ENCODE measurements around the gene AP2A2.

The AP2A2 gene

DNA sequence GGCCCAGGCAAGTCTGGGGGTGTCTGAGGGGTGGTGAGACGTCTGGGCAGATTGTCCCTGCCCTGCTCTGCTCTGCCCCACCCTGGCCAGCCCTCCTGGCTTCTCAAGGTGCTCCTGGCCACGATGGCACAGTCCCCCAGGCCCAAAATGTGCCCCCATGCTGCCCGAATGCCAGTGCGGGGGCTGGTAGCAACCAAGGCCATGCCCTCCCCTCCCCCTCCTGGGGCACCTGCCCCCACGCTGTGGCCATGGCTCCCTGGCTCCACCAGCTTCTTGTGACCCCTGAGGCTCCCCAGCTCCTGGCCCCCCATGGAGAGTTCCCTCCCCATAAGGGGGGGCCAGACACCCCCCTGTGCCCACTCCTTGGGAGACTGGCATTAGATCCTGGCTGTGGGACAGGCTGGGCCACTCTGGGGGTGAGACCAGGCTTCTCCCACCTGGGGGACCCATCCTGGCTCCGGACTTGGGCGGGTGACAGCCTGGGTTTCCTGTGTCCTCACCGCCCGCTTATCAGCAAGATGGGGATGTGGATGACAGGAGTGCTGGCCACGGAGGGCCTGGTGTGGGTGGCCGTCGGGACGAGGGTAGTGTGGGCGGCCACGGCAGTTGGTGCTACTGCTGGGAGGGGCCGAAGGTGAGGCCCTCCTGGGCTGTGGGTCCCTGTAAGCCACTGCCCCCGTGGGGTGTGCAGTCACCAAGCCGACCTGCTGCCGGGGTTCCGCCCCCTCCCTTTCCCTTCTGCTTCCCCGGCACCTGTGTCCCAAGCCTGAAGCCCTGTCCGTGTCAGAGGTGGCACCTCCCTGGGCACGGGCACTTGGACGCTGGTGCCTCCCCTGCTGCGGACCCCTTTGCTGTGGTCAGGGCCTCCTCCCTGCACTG lies 126.7 kb downstream of the AP2A2 start:
- H3K4me2 ChIP-seq (ENCODE audit: low read length, poor library complexity, severe bottlenecking): no peak overlapping the region
- 85% methylated on average over 25 of the region's 25 CpGs for WGBS

DNA sequence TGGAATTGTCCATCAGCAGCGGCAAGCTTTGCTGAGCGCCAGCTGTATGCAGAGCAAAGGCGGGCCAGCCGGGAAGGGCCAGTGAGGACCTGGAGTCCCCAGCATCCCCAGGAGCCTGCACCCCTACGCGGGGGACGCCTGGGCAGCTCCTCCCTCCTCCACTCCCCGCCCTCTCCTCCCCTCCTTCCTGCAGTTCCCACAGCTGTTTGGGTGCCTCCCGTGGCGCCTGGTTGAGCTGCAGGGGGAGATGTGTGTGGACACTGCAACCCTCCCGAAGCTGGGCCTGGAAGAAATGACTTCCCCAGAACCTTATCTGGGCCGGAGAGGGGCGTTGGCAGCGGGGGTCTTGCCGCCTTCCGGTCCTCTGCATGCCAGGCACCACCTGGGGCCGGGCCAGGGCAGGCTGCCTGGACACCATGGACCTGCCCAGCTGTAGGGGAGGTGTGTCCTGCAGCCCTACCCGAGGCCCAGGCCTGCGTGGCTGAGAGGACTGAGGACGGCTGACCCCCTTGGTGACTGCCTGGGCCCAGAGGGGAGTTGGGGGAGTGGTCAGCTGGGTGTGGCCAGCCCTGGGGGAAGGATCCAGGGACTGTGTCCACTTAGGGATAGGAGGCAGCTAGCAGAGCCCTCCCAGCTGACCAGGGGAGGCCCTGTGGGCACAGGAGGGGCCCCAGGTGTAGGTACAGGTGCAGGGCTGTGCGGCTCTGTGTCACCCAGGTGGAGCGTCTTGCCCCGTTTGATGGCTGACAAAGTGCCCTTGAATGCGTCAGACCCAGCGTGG lies 127.6 kb downstream of the AP2A2 start:
- WGBS: 81% methylated on average over 23 of the region's 25 CpGs
- no peak overlapping the region for H3K14ac ChIP-seq (ENCODE audit: low read length in 2 of 2)
- H3K9ac ChIP-seq (ENCODE audit: low read length): no peak overlapping the region
- H3K4me3 ChIP-seq (ENCODE audit: insufficient read depth in 1 of 2, low read depth in 1 of 2, low read length in 2 of 2): no peak overlapping the region
- DNase-seq: no peak
- no peak overlapping the region for H3K4me2 ChIP-seq (ENCODE audit: low read length, poor library complexity, severe bottlenecking)
- H2BK12ac ChIP-seq (ENCODE audit: low read length in 2 of 2): no peak overlapping the region
- no peak overlapping the region for H3K4ac ChIP-seq (ENCODE audit: low read depth in 1 of 2, low read length in 2 of 2)
- H3K18ac ChIP-seq (ENCODE audit: low read depth in 1 of 2, low read length in 2 of 2): no peak overlapping the region
- H2AFZ ChIP-seq (ENCODE audit: low read depth, low read length): no peak overlapping the region
- H2BK5ac ChIP-seq (ENCODE audit: low read depth, low read length, poor library complexity, severe bottlenecking): no peak overlapping the region
- H2AK5ac ChIP-seq (ENCODE audit: low read length, severe bottlenecking): no peak overlapping the region
- H2BK120ac ChIP-seq (ENCODE audit: low read depth, low read length): no peak overlapping the region
- H3K27me3 ChIP-seq (ENCODE audit: control insufficient read depth in 1 of 2, insufficient read depth in 1 of 2, low read length in 2 of 2): peaks cover 21 to 86% of the 10 kb centered on the region in 2 experiments
- H4K8ac ChIP-seq (ENCODE audit: low read length): no peak overlapping the region
- H3K4me1 ChIP-seq (ENCODE audit: control insufficient read depth, insufficient read depth, low read depth, low read length): peaks cover 22% of the 10 kb centered on the region
- H3K23ac ChIP-seq (ENCODE audit: low read length in 2 of 2): no peak overlapping the region
- H3K9me3 ChIP-seq (ENCODE audit: control insufficient read depth, low read length): no peaks in the 10 kb centered on the region
- no peak overlapping the region for H3K27ac ChIP-seq (ENCODE audit: low read length, poor library complexity, severe bottlenecking)
- H4K91ac ChIP-seq (ENCODE audit: low read length): no peak overlapping the region
- no peaks in the 10 kb centered on the region for H3K79me1 ChIP-seq (replicated peaks; ENCODE audit: low read length, poor library complexity, severe bottlenecking)
- H3K36me3 ChIP-seq (ENCODE audit: control insufficient read depth in 1 of 2, insufficient read depth in 2 of 2, low read depth in 1 of 2, low read length in 2 of 2): no peaks in the 10 kb centered on the region
- no peak overlapping the region for H2BK15ac ChIP-seq (ENCODE audit: low read depth, poor library complexity, severe bottlenecking)

More for the DNA sequence above, 126.7 kb downstream of the AP2A2 start:
- Histone ChIP-seq H2AFZ (ENCODE audit: low read depth, low read length) (no peak overlapping the region), H4K91ac (ENCODE audit: low read length) (peak overlapping the region; percentile 29), H2AK5ac (ENCODE audit: low read length, severe bottlenecking) (no peak overlapping the region), H3K79me1 (replicated peaks; ENCODE audit: low read length, poor library complexity, severe bottlenecking) (no peaks in the 10 kb centered on the region), H3K23ac (ENCODE audit: low read length in 2 of 2) (no peak overlapping the region), H3K9ac (ENCODE audit: low read length) (no peak overlapping the region), H3K14ac (ENCODE audit: low read length in 2 of 2) (no peak overlapping the region), H3K27me3 (ENCODE audit: control insufficient read depth in 1 of 2, insufficient read depth in 1 of 2, low read length in 2 of 2) (peaks cover 28 to 87% of the 10 kb centered on the region in 2 experiments), H3K36me3 (ENCODE audit: control insufficient read depth in 1 of 2, insufficient read depth in 2 of 2, low read depth in 1 of 2, low read length in 2 of 2) (no peaks in the 10 kb centered on the region), H3K4me3 (ENCODE audit: insufficient read depth in 1 of 2, low read depth in 1 of 2, low read length in 2 of 2) (no peak overlapping the region), H3K18ac (ENCODE audit: low read depth in 1 of 2, low read length in 2 of 2) (no peak overlapping the region), H2BK5ac (ENCODE audit: low read depth, low read length, poor library complexity, severe bottlenecking) (no peak overlapping the region), H3K27ac (ENCODE audit: low read length, poor library complexity, severe bottlenecking) (no peak overlapping the region), H3K9me3 (ENCODE audit: control insufficient read depth, low read length) (no peaks in the 10 kb centered on the region), H2BK120ac (ENCODE audit: low read depth, low read length) (no peak overlapping the region), H4K8ac (ENCODE audit: low read length) (no peak overlapping the region), H3K4me1 (ENCODE audit: control insufficient read depth, insufficient read depth, low read depth, low read length) (peaks cover 24% of the 10 kb centered on the region), H2BK15ac (ENCODE audit: low read depth, poor library complexity, severe bottlenecking) (peak overlapping the region; percentile 34), H2BK12ac (ENCODE audit: low read length in 2 of 2) (no peak overlapping the region), H3K4ac (ENCODE audit: low read depth in 1 of 2, low read length in 2 of 2) (no peak overlapping the region)
- no peak for DNase-seq

DNA sequence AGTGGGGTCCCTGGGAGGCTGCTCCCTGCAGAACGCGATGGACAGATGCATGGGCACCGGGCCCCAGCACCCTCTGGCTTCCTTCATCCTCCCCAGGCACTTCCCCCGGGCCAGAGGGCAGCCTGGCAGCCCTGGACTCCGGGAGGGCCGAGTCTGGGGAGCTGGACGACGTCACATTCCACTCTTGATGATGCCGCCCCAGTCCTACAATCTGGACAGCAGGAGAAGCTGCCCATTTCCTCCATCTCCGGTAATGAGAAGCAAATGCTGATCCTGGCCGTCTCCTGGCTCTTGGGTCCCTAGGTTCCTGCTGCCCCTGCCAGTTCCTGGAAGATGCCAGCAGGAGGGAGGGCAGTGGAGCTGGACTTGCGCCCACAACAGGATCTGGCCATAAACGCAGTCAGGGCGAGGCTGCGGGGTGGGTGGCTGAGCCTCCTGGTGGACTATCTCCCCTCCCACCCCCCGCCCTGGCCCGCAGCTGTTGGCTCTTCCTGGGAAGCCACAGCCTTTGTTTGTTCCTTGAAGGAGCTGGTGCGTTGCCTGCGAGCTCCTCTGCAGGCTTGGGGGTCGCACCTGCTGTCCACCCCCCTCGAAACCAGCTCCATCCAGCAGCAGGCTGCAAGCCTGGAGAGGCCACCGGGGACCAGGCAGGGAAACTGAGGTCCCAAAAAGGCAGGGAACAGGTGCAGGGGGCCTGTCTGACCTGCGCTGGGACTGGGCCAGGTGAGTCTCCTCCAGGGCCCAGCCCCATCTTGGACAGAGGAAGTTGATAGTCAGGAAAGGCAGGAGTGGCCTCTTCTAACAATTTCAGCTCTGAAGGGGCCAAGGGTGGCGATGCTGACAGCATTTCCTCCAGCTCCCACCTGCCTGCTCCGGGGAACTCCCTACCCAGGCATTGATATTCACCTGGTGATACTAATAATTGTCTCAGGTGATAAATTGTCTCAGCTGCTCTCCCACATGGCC lies 128.8 kb downstream of the AP2A2 start:
- Histone ChIP-seq H3K23ac (ENCODE audit: low read length in 2 of 2) (no peak overlapping the region), H2BK12ac (ENCODE audit: low read length in 2 of 2) (no peak overlapping the region), H2AK5ac (ENCODE audit: low read length, severe bottlenecking) (no peak overlapping the region), H3K4ac (ENCODE audit: low read depth in 1 of 2, low read length in 2 of 2) (no peak overlapping the region), H2BK15ac (ENCODE audit: low read depth, poor library complexity, severe bottlenecking) (no peak overlapping the region), H3K14ac (ENCODE audit: low read length in 2 of 2) (no peak overlapping the region), H3K9ac (ENCODE audit: low read length) (no peak overlapping the region), H4K91ac (ENCODE audit: low read length) (no peak overlapping the region), H2BK5ac (ENCODE audit: low read depth, low read length, poor library complexity, severe bottlenecking) (no peak overlapping the region), H3K36me3 (ENCODE audit: control insufficient read depth in 1 of 2, insufficient read depth in 2 of 2, low read depth in 1 of 2, low read length in 2 of 2) (no peaks in the 10 kb centered on the region), H2BK120ac (ENCODE audit: low read depth, low read length) (no peak overlapping the region), H4K8ac (ENCODE audit: low read length) (no peak overlapping the region), H3K27ac (ENCODE audit: low read length, poor library complexity, severe bottlenecking) (no peak overlapping the region), H3K4me1 (ENCODE audit: control insufficient read depth, insufficient read depth, low read depth, low read length) (peaks cover 25% of the 10 kb centered on the region), H3K4me3 (ENCODE audit: insufficient read depth in 1 of 2, low read depth in 1 of 2, low read length in 2 of 2) (no peak overlapping the region), H3K27me3 (ENCODE audit: control insufficient read depth in 1 of 2, insufficient read depth in 1 of 2, low read length in 2 of 2) (peaks cover 16 to 76% of the 10 kb centered on the region in 2 experiments), H3K18ac (ENCODE audit: low read depth in 1 of 2, low read length in 2 of 2) (no peak overlapping the region), H3K9me3 (ENCODE audit: control insufficient read depth, low read length) (no peaks in the 10 kb centered on the region), H2AFZ (ENCODE audit: low read depth, low read length) (no peak overlapping the region), H3K4me2 (ENCODE audit: low read length, poor library complexity, severe bottlenecking) (no peak overlapping the region), H3K79me1 (replicated peaks; ENCODE audit: low read length, poor library complexity, severe bottlenecking) (no peaks in the 10 kb centered on the region)
- WGBS: 78% methylated on average over 25 of the region's 25 CpGs
- no peak for DNase-seq

Data from mesenchymal stem cell (in vitro differentiated cells and primary cell).